Activated T-cell treated with anti-CD3 and anti-CD28 coated beads, Interleukin-2, amount 50 U/mL, for 1 hour (primary cell): ENCODE measurements around the gene MRE11.

ENCODE experiments used
- DNase-seq: peaks from one replicate; pipeline ENCODE4 v3.0.0-alpha.2; 2020

MRE11 gene

DNA sequence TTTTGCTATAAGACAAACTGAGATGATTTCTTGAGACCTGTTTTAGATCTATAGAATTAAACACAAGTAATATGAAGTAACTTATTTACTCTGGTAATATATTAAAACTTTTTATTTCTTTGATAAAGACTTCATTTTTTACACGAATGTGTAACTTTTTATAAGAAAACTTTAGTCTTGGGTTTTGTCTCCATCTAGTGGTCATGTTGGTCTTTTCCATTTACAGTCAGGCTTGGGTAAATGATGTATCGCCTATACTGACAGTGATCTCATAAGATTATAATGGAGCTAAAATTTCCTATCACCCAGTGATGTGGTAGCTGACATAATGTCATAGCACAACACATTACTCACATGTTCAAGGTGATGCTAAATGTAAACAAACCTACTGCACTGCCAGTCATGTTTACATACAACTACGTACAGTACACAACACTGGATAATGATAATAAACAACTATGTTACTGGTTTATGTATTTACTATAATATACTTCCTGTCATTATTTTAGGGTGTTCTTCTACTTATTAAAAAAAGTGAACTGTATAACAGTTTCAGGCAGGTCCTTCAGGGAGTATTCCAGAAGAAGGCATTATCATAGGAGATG lies 11.1 kb upstream of the MRE11 start:
- DNase-seq = no peak

DNA sequence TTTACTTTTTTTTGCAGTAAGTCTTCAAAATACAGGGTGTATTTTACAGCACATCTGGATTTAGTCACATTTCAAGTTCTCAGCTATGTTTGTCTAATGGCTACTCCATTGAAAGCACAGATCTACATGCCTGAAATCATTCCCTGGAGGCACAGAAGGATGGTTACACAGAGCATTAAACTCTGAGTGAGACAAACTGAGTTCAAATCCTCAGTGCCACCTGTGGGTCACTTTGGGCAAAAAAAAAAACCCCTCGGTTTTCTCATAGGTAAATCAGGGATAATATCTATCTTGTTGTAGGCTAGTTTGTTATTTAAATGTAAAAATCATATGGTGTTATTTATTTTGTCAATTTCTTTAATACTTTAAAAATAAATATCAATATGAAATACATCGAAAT lies 7.9 kb upstream of the MRE11 start:
- no peak for DNase-seq

DNA sequence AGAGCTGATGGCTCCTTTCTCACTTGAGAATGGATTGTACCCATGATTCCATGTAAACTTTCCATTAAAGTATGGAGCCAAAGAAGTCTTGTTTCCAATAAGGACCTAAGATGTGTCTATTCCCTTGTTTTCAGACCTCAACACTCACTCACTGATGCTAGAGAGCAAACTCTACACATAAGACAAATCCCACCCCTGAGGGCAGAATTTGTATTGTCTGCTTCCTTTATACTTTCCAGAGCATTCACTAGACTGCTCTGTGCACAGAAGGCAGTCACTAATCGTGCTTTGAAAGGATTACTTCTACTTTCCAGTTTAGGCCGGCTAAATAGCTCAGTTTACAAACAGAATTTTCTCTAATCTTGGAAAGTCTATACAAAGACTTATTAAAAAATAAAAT lies 6.5 kb upstream of the MRE11 start:
- no peak for DNase-seq

DNA sequence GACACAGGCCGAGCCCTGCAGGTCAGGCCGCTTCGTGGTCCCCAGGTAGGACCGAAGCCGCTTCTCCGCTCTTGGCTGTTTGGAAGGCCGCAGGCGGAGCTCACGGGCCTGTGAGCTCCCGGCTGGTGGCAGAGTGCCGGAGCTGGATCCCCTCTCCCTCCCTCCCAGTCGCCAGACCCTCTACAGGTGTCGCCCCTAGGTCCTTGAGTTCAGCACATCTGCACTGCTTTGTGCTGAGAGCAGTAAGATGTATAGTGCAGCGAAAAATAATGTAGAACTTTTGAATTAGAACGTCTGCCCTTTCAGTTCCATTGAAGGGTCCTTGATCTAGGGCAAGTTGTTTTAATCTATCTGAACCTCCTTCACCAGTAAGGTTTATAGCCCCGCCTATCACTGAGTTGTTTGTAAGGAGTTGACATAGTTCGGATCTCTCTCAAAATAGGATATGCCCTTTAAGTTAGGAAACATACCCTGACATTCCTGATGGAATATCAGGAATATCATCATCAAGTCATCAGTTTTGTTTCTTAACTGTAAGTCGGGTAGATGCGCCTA lies 559 bp upstream of the MRE11 start:
- DNase-seq = no peak

DNA sequence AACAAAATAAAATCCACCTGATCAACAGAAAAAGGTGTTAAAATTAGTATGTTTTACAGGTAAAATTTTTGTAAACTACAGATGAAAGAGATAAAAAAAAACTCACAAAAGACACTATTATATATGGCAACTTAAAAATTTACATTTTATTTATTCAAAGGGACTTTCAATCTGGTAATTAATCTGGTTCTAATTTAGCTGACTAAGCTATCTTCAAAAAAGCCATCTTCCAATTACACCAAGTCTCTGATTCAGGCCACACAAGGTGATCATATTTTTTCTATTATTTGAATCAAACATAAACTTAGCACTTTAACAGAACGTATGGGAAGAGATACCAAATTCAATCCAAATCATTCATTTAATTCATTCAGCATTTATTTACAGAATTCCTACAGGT lies 7.6 kb downstream of the MRE11 start:
- DNase-seq = no peak

DNA sequence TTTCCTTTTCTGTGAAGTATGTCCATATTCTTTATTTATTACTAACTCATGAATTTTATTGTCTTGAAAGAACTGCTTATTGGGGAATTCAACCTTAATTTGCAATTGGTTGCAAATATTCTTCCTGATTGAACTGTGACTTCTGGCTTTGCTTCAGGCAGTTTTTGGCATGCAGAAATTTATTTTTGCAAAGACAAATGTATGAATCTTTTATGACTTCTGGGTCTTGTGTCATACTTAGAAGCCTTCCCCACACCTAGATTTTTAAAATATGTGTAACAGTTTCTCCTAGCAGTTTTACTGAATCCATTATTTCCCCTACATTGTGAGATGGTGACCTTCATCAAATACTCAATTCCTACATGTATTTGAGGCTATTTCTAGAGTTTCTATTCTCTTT lies 12.3 kb downstream of the MRE11 start:
- no peak for DNase-seq

DNA sequence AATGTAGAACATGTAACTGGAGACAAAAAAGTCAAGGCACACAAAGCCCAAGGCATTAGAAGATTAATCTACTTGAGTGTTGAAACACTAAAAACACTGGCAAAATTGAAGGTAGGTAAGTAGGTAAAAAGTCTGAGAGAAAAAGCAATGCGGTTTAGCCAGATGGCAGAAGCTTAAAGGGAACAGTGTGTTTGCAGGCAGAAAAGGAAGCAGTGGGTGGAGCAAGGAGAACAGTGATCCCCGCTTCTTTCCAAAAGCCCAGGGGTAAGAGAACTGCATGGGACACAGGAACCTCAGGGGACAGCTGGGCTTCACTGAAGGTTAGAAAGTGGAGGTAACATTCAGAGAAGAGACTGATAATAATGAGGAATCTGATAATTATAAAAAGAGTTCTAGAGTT lies 16.0 kb downstream of the MRE11 start:
- DNase-seq = no peak

DNA sequence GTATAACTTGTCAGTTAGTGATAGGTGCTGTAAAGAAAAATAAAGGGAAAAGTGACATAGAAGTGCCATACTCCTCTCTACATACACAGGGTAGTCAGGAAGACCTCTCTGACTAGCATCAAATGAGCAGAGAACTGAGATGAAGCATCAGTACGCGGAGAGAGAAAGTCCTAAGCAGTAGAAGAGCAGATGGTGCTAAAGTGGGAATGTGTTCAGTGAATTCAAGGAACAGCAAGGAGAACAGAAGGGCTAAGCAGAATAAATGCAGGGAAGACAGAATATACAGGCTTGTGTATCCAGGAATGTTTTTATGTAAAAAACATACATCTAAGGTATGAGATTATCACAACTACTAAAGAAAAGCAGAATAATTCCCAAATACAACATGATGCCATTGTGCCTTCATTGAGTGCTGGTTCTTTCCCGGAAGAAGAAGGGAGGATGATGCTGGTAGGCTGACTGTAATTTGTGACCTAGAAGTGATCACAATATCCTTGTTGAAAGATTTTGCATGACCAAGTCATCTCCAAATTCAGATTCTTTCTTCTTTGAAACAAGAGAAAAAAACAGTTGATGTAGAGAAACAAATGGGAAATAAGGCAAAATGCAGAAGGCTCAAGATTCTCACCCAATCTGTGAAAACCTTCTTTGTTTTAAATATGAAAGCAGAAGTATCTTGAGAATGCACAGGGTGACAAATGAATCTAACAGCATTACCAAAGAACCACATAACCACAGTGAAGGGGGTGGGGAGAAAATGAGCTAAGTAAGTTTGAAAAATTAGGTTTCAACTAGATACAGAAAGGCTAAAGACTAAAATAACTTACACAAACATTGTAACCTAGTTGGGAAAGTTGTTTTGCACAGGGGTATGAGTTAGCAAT lies 20.5 kb downstream of the MRE11 start:
- DNase-seq = no peak

DNA sequence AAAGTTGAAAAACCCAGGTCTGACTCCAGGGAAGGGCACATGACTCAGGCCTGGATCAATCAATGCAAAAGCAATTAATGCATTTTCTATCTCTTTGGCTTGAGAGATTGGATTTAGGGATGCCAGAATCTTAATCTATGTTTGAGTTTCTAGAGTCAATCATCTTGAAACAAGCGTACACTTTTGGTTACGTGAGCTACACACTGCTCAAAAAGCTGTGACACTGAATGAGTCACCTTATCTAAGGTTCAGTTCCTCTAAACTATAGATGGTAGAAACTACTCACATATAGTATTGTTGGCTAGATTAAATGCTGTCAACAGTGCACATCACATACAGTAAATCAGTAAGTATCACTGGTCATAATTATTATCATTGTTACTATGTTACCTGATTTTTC lies 24.2 kb downstream of the MRE11 start:
- DNase-seq = no peak

DNA sequence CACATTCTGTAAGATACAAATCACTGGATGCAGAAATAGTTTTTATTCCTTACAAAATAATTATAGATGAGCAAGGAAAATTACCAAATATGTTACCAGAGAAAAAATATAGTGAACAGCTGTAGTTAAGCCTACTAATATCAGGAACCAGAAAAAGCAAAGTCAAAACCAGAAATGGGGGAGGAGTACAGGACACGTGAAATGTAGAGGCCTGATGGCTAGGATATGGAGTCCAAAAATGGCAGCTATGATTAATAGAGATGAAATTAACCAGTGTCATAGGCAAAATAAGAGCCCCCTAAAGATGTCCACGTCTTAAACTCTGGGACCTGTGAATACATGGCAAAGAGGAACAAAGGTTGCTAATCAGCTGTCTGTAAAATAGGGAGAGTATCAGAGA lies 34.1 kb downstream of the MRE11 start:
- DNase-seq = no peak

DNA sequence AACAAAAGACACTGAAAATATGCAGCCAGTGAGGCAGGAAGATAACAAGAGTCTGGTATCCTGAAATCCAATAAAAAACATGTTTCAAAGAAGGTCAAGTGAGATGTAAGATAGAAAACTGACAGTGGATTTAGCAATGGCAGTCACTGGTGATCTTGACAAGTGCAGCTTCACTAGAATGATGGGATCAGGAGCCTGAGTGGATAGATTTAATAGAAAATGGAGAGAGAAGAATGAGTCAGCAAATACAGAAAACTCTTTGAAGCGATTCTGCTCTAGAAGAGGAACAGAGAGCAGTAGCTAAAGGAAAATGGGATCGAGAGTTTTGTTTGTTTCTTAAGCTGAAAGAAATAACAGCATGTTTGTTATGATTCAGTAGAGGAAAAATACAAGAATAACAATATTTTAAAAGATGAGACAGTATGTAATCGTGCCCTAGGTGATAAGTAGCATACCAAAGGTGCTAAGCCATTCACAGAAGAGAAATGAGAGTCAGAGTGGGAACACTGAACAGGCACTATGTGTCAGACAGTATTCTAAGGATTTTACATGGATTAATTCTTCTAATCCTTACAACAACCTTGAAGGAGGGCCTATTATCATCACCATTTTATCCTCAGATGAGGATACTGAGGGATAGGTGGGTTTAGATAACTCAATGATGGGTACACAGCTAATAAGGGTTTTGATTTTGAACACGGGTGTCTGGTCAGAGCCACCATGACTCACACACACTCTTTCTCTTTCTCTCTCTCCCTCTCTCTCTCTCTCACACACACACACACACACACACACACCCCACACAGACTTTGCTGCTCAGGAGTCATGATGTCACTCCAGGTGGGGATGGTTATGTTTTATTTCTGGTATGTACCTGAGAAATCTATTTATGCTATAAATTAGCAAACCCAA lies 36.3 kb downstream of the MRE11 start:
- DNase-seq = no peak

DNA sequence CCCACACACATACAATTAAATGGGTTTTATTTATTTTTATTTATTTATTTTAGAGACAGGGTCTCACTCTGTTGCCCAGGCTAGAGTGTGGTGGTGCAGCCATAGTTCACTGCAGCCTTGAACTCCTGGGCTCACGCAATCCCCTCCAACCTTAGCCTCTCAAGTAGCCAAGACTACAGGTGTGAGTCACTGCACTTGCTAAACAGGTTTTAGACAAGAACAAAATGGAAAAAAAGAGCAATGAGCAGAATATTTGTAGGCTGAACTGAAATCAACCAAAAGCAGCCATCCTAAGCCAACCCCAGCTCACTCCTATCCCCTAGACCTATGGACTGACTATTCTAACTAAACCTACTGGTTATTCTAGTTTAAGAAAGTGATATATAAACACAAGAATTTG lies 37.8 kb downstream of the MRE11 start:
- DNase-seq = no peak

DNA sequence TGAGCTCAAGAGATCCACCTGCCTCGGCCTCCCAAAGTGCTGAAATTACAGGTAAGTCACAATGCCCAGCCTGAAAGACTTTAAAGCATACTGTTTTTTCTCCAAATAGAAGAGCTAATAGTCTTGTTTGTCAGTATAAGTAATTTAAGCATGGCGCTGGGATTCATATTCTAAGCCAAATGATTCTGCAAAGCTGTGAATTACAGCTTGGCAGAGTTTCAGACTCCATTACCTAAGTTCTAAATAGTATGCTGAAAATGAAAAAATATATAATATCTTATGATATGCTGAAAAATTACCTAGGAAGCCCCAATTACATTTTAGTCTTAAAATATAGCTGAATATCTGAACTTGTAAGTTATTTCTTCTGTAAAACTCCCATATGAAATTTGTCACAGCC lies 39.3 kb downstream of the MRE11 start:
- no peak for DNase-seq

DNA sequence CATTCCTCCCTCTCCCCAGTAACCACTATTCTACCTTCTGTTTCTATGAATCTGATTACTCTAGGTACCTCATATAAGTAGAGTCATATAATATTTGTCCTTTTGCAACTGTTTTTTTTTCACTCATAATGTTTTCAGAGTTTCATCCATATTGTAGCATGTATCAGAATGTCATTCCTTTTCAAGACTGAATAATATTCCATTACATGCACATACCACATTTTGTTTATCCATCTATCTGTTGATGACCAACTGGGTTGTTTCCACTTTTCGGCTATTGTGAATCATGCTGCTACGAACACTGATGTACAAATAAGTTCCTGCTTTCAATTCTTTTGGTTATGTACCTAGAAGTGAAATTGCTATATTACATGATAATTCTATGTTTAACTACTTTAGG lies 40.7 kb downstream of the MRE11 start:
- DNase-seq = no peak

DNA sequence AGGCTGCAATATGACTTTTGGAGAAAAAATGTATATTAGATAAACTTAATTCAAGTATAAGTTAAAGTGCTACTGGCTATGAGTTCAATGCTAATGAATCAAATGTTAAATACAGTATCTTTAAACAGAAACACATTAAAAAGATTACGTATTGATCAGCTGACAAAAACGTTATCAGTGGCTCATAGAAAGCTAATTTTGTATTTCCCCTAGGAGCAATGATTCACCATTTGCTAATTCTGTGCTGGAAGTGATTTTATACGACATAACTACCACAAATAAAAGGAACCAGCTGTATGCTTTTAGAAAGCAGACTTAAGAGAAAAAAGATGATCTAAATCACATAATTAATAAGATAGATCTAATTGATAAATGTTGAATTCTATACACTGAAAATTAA lies 43.6 kb downstream of the MRE11 start:
- no peak for DNase-seq

DNA sequence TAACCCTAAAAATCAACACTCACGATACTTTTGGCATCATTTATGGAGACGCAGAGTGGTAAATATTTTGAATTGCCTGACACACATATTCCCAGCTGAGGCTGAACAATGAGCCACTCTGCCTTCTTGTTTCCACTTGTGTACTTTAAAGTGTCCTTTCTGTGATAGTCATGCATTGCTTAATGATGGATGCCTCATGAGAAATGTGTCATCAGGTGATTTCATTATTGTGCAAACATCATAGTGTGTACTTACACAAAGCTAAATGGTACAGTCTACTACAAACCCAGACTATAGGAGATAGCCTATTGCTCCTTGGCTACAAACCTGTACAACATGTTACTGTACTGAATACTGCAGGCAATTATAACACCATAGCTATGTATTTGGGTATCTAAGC lies 44.2 kb downstream of the MRE11 start:
- DNase-seq = no peak

DNA sequence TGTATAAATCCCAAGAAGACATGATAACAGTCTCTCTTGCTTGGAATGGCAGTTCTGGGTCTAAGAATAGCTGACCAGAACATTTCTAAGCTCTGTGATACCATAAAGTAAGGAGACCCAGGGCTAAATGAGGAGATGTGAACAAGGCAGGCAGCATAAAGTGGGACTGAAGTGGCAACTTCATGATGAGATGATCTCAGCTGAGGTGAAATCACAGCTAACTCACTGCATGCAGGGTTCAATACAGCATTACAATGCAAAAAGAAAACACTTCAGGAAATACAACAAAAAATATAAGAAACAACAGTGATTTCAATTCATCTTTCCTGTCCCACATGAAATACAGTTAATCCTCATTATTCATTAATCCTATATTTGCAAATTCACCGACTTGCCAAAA lies 44.6 kb downstream of the MRE11 start:
- no peak for DNase-seq

DNA sequence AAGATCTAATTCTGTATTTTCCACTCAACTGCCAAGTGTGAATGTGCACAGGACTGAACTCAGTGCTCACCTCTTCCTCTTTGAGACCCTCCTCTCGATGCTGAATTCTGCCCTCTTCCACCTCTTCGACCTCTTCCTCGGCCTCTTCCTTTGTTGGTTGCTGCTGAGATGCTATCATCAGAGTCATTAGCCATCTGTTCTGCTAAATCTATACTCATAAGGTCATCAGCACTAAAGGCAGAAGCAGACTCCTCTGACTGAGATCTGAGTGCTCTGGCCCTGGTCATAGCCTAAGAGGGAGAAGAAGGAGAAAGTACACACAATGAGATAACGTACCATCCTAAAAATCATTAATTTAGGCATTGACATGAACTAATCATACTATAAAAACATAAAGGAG lies 46.5 kb downstream of the MRE11 start:
- no peak for DNase-seq

DNA sequence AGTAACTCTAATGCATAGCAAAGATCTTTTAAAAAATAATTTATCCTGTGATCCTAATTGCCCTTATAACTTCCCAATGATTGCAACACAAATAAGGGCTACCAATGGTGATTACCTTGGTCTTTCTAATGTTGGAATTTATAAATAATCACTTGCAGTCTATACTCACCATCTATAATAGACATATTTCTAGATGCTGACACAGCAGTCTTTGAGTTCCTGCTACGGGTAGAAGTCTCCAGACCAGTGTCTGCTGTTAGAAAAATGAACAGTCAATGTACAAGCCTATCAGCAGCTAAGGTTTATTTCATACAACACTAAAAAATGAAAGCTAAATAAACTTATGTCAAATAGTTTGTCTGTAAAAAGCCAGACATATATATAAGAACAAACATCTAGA lies 48.0 kb downstream of the MRE11 start:
- DNase-seq = no peak

DNA sequence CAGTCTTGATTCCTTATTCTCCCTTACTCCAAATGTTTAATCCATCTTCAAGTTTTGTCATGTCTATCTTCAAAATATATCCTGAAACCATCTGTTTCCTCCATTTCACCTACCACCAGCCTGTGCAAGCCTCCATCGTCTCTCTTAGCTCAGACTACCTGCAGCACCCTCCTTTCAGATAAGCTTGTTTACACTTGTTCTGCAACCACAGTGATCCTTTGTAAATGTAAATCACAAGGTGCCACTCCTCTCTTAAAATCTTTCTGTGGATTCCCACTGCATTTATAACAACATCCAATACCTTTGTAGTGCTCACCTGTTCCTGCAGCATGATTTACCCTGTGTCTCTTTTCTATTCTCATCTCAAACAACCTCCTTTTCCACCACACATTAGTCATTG lies 60.6 kb downstream of the MRE11 start:
- no peak for DNase-seq

DNA sequence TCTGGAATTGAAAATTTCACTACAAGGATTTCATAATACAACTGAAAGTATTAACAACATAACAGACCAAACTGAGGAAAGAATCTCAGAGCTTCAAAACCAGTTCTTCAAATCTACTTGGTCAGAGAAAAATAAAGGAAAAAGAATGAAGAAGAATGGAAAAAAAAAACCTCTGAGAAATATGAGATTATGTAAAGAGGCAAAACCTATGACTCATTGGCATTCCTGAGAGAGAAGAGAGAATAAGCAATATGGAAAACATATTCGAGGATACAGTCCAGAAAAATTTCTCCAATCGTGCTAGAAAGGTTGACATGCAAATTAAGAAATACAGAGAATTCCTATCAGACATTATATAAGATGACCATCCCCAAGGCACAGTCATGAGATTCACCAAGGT lies 69.0 kb downstream of the MRE11 start:
- no peak for DNase-seq

DNA sequence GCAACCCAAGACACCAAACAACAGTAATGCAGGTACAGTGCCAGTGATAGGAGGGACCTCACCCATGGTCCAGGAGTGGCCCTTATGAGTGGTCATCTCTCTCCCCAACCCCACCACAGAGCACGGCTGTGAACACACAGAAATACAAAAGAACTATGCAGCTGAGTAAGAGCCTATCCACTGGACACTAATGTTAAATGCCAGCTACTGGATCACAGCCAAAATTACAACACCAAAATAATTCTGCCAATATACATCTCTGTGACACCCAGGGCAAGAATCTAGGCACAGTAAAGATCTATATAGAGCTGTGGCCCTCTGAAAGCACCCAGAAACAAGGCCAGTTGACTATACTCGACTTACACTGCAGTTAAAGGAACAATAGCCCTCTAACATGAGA lies 69.6 kb downstream of the MRE11 start:
- no peak for DNase-seq

DNA sequence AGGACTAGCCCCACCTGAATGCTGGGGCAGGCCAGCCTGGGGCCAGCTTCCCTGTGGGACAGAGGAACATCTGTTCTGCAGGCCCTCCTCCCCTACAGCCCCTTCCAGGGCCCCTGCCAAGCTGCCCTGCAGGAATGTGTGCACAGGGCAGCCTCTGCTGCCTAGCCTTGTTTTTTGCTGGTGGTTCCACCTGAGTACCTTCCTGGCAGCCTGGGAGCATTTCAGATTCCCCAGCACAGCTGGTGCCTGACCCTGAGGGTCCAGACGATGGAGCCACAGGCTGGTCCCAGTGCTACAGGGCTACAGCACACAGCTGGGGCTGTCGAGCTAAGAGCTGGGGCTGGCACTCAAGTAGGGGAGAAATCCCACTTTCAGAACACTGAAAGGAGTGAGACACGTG lies 70.1 kb downstream of the MRE11 start:
- no peak for DNase-seq
